T-helper 2 cell treated with Interferon-gamma antibody and Interleukin-4, amounts not matched to agents 100 ng/mL and 5 ng/mL, for 36 hours (primary cell): ENCODE measurements around the gene TMEM219. TPM values are rescaled to one million over a fixed set of nuclear protein-coding genes. Genes with fewer than 3 reads are reported as not detected.
"Not testable (repeated sequence)": the region's sequence is repeated elsewhere in the genome, so short reads cannot be mapped to it uniquely, and the experiment has no call there.

Experiments used
- intact Hi-C: fragments of 100-400 bp; cut with micrococcal nuclease; formaldehyde crosslinking; loops from one replicate; pipeline ENCODE4 v1.15.1; 2023
- total RNA-seq: library from RNA; stranded (reverse); gene quantifications from 2 replicates; pipeline ENCODE4 v1.2.3, GENCODE V29; 2022

The TMEM219 gene
- total RNA-seq, 1 donor from 2014 or later, result 55.9 TPM

DNA sequence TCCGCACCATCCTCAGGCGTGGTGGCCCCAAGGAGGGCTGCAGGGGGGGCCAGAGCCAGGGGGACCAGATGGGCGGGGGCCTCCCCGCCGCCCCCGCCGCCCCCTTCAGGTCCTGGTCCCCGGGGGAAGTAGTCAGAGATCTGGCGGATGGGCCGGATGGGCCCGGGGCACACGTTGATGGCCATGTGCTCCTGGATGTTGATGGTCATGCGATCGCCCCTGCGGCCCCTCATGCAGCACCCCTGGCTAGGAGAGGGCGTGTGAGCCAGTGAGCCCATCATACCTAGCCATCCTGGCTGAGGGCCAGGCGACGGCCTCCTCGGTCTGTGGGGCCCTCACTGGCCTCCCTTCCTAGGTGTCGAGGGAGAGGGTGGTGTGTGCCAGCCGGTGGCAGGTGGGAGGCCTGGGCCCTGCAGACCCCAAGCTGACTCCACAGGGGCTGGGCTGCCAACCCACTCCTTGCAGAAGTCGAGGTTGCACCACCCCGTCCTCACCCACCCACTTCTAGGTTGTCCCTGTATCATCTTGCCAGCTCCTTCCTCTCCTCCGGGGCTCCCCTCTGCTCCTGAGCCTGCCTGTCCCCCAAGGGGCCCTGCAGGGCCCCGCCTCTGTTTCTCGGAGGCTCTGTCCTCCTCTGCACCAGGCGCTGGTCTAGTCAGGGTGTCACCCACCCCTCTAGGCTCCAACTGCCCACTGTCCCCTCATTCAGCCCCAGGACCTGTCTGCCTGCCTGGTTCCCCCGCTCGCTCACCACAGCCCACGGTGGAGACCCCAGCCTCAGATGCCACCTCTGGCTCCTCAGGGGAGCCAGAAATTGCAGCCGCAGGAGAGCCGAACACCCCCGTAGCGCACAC, 48.3 kb downstream of the TMEM219 start:
- intact Hi-C loops, result no loop called here

DNA sequence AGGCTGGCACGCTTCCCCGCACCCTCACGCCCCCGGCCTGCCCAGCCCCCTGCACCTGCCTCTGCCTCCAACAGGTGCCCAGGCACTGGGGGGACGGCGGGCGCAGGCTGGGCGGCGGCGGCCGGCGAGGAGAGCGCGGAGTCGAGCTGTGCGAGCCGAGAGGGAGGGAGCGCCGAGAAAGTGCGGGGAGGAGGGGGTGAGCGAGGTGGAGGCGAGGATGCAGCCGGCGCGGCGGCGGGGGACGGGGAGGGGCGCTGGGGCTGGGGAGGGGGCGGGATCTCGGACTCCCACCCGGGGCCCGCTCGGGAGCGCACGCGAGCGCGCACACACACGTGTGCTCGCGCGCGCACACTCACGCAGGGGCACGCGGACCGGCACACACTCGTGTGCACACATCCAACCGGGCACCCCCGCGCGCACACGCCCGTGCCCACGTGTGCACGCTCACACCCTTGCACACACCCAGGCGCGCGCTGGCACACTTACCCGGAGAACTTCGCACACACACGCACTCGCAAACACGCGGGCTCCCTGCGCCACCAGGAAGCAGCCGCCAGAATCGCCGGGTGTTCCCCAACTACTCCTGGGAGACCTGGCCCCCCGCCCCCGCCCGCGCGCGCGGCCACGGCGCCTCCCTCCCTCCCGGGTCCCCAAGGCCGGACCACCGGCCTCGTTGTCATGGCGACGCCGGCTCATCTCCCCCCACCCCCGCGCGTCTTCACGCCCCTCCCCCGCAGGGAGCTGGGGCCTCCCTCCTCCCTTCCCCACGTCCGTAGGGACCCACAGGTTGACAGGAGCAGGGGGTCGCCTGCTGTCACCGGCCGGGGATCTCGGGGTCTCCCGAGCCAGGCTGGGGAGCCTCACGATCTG, 49.2 kb downstream of the TMEM219 start, which contains the start of gene DOC2A:
Gene DOC2A (minus strand): TSS at position 184 of the 870 bp plus-strand sequence. CDS start 805 bp downstream, outside the sequence.
- intact Hi-C loops, result no loop called here

DNA sequence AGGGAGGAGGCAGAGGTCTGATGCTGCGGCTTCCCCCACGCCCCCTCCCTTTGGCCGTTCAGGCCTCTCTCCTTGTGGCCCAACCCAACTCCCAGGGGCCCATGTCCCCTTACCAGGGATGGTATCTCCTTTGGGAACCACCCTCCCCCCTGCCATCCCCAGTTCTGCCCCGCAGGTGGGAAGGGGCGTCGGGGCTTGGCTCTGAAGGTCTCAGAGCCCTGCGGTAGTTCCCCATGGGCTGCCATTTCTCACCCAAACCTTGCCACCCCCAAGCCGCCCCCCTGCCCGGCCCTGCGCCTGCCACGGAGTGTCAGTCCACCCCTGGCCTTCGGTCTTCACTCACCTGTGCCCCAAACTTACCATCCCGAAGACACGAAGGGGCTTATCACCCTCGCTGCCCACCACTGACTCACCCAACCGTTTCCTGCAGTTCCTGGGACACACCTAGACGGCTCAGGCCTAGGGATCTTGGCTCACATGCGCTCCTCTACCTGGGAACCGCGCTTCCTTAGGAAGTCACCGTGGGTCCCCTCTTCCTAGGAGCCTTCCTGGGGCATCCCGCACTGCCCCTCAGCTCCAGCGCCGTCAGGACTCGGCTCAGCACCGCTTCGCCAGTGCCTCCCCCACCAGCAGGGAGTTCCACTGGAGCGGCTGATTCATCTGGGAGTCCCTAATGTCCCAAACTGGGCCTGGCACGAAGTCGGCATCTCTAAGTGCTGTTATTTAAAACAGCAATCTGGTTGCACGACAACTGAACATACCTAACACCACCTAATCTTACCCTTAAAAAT, 50.0 kb downstream of the TMEM219 start:
- intact Hi-C loops, result no loop called here

DNA sequence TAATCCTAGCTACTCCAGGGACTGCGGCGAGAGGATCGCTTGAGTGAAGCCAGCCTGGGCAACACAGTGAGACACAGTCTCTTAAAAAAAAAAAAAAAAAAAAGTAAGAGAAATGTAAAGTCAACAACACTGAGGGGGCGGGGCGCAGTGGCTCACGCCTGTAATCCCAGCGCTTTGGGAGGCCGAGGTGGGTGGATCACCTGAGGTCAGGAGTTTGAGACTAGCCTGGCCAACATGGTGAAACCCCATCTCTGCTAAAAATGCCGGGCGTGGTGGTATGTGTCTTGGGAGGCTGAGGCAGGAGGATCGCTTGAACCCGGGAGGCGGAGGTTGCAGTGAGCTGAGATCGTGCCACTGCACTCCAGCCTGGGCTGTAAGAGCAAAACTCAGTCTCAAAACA, 50.7 kb downstream of the TMEM219 start:
- intact Hi-C loops, result not testable (repeated sequence)

DNA sequence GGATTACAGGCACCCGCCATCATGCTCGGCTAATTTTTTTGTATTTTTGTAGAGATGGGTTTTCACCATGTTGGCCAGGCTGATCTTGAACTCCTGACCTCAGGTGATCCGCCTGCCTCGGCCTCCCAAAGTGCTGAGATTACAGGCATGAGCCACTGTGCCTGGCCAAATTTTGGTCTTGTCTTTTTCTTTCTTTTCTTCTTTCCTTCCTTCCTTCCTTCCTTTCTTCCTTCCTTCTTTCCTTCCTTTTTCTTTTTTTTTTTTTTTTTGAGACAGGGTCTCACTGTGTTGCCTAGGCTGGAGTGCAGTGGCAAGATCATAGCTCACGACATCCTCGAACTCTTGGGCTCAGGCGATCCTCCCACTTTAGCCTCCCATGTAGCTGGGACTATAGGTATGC, 53.6 kb downstream of the TMEM219 start:
- intact Hi-C loops, result not testable (repeated sequence)

DNA sequence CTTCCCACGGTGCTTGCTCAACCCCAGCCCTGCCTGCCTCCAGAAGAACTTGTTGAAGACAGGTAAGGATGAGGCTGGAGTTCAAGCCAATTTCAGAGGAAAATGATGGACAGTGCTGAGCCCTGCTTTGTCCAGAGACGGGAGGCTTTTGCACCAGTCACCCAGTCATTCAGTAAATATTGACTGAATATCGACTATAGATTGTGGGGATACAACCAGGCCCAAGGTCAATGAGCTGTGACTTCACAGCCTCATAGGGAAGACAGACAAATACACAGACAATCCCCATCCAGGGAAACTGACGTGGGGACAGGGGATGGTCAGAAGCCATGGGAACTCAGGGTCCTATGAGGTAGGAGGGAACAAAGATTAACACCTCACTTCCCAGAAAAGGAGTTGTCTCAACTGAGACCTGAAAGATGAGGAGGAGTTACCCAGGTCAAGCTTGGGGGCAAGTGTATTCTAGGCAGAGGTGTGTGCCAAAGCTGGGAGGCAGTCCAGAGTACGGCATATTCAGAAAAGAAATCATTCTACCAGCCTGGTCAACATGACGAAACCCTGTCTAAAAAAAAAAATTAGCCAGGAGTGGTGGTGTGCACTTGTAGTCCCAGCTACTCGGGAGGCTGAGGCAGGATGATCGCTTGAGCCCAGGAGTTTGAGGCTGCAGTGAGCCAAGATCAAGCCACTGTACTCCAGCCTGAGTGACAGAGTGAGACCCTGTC, 54.8 kb downstream of the TMEM219 start:
- intact Hi-C loops, result no loop called here

DNA sequence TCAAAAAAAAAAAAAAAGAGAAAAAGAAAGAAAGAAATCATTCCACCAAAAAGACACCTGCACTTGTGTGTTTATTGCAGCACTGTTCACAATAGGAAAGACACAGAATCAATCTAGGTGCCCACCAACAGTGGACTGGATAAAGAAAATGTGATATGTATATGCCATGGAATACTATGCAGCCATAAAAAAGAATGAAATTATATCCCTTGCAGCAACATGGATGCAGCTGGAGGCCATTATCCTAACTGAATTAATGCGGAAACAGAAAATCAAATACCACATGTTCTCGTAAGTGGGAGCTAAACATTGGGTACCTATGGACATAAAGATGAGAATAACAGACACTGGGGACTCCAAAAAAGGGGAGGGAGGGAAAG, 55.4 kb downstream of the TMEM219 start:
- intact Hi-C loops, result no loop called here

DNA sequence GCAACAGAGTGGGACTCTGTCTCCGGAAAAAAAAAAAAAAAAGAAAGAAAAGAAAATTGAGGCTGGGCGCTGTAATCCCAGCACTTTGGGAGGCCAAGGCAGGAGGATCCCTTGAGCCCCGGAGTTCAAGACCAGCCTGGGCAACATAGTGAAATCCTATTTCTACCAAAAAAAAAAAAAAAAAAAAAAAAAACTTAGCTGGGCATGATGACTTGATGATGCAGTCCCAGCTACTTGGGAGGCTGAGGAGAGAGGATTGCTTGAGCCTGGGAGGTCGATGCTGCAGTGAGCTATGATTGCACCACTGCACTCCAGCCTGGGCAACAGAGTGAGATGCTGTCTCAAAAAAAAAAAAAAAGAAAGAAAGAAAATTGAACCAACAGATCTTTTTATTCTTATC, 56.1 kb downstream of the TMEM219 start:
- intact Hi-C loops, result not testable (repeated sequence)

DNA sequence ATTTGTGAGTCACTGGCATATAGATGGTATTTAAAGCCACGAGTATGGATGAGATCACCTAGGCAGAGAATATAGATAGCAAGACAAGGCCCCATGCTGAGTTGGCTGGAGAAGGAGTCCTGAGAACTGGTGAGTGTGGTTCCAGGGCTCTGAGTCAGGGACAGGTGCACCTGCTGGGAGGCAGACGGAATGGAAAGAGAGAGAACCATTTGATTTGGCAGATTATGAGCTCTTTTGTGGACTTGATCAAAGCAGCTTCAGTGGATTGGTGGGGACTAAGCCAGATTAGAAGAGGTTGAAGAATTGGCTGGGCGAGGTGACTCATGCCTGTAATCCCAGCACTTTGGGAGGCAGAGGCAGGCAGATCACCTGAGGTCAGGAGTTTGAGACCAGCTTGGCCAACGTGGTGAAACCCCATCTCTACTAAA, 56.9 kb downstream of the TMEM219 start:
- intact Hi-C loops, result no loop called here

Other genes starting within 250 kb of the TMEM219 start
- gene C16orf54, start 216.1 kb upstream of the TMEM219 start, total RNA-seq, result 64.9 and 65.4 TPM in 2 replicates
- not detected in 2 replicates for gene ZG16, start 183.8 kb upstream of the TMEM219 start, total RNA-seq
- gene KIF22, start 171.3 kb upstream of the TMEM219 start, total RNA-seq, result 168 and 169 TPM in 2 replicates
- 462 and 468 TPM in 2 replicates for gene MAZ, start 155.6 kb upstream of the TMEM219 start, total RNA-seq
- gene PRRT2, start 149.9 kb upstream of the TMEM219 start, total RNA-seq, result 0.95 and 1.1 TPM in 2 replicates
- gene PAGR1, start 145.9 kb upstream of the TMEM219 start, total RNA-seq, result 29.6 and 32.4 TPM in 2 replicates
- 159 and 160 TPM in 2 replicates for gene MVP, start 141.6 kb upstream of the TMEM219 start, total RNA-seq
- 60.2 and 61.4 TPM in 2 replicates for gene CDIPT, start 98.9 kb upstream of the TMEM219 start, total RNA-seq
- gene SEZ6L2, start 62.5 kb upstream of the TMEM219 start, total RNA-seq, result not detected in 2 replicates
- 0.16 TPM in 1 of 2 replicates, not detected in the other for gene ASPHD1, start 61.6 kb upstream of the TMEM219 start, total RNA-seq
- gene KCTD13, start 35.9 kb upstream of the TMEM219 start, total RNA-seq, result 34.0 and 36.1 TPM in 2 replicates
- gene TAOK2, start 11.8 kb downstream of the TMEM219 start, total RNA-seq, result 44.2 and 45.3 TPM in 2 replicates
- gene HIRIP3, start 33.5 kb downstream of the TMEM219 start, total RNA-seq, result 43.0 and 48.2 TPM in 2 replicates
- 103 and 106 TPM in 2 replicates for gene INO80E, start 34.2 kb downstream of the TMEM219 start, total RNA-seq
- gene DOC2A, start 48.9 kb downstream of the TMEM219 start, total RNA-seq, result 0.25 TPM in 1 of 2 replicates, not detected in the other
- not detected in 2 replicates for gene C16orf92, start 61.1 kb downstream of the TMEM219 start, total RNA-seq
- 2.7 and 3.6 TPM in 2 replicates for gene TLCD3B, start 69.2 kb downstream of the TMEM219 start, total RNA-seq
- gene ALDOA, start 103.7 kb downstream of the TMEM219 start, total RNA-seq, result 1,452 and 1,473 TPM in 2 replicates
- gene PPP4C, start 113.9 kb downstream of the TMEM219 start, total RNA-seq, result 140 and 145 TPM in 2 replicates
- 0.89 and 1.0 TPM in 2 replicates for gene TBX6, start 129.8 kb downstream of the TMEM219 start, total RNA-seq
- 30.6 and 32.8 TPM in 2 replicates for gene YPEL3, start 134.1 kb downstream of the TMEM219 start, total RNA-seq
- gene GDPD3, start 151.5 kb downstream of the TMEM219 start, total RNA-seq, result 7.7 and 8.7 TPM in 2 replicates
- 52.8 and 61.6 TPM in 2 replicates for gene MAPK3, start 161.1 kb downstream of the TMEM219 start, total RNA-seq
- gene CORO1A, start 221.5 kb downstream of the TMEM219 start, total RNA-seq, result 1,841 and 1,902 TPM in 2 replicates
- gene BOLA2B, start 231.6 kb downstream of the TMEM219 start, total RNA-seq, result 168 and 178 TPM in 2 replicates
- gene SLX1A, start 231.8 kb downstream of the TMEM219 start, total RNA-seq, result 65.6 and 102 TPM in 2 replicates
- gene SULT1A3, start 237.2 kb downstream of the TMEM219 start, total RNA-seq, result 29.5 and 37.5 TPM in 2 replicates